ENCODE measurements around the gene BPIFB2. TPM values are rescaled to one million over a fixed set of nuclear protein-coding genes. Genes with fewer than 3 reads are reported as not detected.
"Not testable (repeated sequence)": the region's sequence is repeated elsewhere in the genome, so short reads cannot be mapped to it uniquely, and the experiment has no call there.

The BPIFB2 gene
- total RNA-seq = 54.9 TPM

DNA sequence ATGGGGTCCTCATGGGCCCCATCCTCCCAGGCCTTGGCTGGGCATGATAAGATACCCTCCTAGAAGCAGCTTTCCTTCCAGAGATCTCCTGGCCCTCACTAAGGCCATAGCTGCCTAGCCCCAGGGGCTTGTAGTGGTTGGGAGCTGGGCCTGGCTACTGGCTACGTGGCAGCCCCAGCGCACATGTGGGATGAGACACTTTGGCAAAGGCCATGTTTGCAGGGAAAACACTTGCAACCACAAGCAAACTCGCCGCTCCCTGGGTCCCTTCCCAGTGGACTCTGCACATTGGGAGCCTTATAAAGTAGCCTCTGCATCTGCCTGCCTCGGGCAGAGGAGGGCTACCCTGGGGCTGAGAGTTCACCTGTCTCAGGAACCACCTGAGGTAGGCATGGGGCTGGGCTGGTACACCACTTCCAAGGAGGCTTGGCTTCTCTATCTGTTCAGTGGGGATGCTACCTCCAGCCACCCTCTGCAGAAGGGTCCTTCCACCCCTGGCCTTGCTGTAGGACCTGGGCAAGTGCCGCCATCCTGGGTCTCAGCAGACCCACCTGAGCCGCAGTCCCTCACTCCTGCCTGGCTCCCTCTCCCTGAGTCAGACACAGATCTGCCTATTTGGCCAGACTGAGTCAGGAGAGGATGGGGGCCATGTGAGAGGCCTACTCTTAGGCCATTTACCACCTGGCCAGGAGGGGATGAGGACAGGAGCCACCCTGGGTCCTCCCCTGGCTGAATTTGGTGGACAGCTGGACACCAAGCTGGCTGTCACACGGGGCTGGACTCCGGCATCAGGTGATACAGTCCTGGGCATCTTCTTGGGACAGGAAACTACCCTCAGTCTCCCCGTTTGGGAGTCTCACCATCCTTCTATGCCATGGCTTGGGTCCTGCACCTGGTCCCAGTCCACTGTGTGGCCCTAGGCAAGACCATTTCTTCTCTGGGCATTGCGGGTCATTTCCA lies at the start of gene BPIFB2:
Gene BPIFB2 (plus strand): TSS at position 329 of the 960 bp plus-strand sequence. CDS start 871 bp downstream, outside the sequence.
- DNase-seq = no peak

DNA sequence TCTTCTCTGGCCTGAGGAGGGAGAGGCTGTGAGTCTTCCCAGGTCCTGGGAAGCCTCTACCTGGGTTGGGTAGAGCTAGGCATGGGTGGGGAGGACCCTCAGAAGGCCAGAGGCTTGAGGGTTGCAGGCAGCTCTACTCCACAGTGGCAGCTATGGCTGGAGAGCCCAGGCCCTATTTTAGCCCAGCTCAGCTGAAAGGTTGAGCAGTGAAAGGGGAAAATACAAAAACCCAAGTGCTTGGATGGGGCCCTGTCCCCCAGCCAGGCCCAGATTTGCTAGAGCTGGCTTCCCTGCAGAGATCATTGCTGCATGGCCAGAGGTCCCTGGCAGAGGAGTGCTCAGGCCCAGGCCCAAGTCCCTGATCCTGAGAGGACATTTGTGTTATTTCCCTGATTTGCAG lies 48.9 kb upstream of the BPIFB2 start:
- DNase-seq = no peak

DNA sequence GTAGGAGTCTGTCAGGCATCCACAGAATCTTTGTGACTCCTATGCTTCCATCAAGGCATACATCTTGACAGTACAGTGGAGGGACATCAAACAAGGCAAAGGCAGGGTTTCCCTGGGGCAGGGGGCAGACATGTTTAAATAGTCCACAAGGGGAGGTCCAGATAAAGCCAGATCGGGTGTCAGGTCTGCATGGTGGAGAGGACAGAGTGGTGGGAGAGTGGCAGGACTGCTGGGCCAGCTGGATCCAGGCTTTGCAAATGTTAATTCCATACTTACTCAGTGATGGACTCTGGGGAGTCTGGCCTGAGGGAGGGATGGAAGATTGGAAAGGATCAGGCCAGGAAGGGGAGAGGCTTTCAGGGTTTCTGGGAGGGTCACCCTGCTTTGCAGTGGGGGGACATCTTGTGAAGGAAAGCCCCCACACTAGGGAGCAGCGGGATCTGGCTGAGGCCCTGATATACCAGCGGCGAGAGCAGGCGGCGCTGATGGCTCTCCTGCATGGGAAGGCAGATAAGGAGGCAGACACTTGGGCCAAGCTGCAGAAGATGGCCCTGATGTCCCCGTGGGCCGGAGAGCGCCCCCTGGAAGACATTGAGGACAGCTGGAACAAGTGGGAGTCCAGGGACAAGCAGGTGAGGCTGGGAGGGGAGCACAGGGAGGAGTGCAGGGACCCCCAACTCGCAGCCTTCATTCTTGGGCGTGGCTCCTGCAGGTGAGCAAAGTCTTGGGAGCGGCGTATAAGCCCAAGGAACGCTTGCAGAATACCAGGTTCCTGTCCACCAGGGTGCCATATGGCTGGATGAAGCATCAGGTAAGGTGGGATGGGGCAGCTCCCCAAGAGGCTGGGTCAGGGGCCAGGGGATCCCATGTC lies 47.9 kb upstream of the BPIFB2 start:
- DNase-seq = no peak

DNA sequence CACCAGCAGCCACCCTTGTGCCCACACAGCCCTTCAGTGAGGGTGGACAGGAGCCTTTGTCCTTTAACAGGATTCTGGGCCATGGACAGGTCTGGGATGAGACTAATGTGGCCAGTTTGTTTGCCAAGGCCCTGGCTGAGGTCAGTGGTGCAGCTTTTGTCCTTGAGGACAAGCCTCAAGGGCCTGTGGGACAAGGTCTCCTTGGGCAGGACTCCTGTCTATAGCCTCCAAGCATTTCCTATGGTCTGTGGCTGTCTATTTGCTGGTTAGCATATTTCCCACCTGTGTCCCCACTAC lies 47.3 kb upstream of the BPIFB2 start:
- no peak for DNase-seq

GRCh38 chr20:32960849-32961731 lies 46.4 kb upstream of the BPIFB2 start:
- no peak for DNase-seq

- no peak for DNase-seq
Observed at GRCh38 chr20:32962053-32962452, 45.5 kb upstream of the BPIFB2 start.

GRCh38 chr20:32962646-32963045 lies 44.9 kb upstream of the BPIFB2 start:
- DNase-seq = not testable (repeated sequence)

GRCh38 chr20:32963176-32963575 lies 44.3 kb upstream of the BPIFB2 start:
- no peak for DNase-seq

DNA sequence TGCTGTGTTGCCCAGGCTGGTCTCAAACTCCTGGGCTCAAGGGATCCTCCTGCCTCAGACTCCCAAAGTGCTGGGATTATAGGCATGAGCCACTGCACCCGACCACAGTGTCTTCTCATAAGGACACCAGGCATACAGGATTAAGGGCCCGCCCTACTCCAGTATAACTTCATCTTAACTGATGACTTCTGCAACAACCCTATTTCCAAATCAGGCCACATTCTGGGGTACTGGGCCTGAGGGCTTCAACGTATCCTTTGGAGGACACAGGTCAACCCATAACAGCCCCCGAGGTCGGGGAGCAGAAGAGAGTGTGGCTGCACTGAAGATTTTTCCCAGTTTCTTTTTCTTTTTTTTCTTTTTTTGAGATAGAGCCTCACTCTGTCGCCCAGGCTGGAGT lies 42.9 kb upstream of the BPIFB2 start:
- no peak for DNase-seq

GRCh38 chr20:32965115-32965514 lies 42.4 kb upstream of the BPIFB2 start:
- DNase-seq = no peak

- no peak for DNase-seq
Observed at GRCh38 chr20:32965581-32966373, 41.7 kb upstream of the BPIFB2 start.

- DNase-seq = no peak
Observed at GRCh38 chr20:32966382-32966781, 41.1 kb upstream of the BPIFB2 start.

DNA sequence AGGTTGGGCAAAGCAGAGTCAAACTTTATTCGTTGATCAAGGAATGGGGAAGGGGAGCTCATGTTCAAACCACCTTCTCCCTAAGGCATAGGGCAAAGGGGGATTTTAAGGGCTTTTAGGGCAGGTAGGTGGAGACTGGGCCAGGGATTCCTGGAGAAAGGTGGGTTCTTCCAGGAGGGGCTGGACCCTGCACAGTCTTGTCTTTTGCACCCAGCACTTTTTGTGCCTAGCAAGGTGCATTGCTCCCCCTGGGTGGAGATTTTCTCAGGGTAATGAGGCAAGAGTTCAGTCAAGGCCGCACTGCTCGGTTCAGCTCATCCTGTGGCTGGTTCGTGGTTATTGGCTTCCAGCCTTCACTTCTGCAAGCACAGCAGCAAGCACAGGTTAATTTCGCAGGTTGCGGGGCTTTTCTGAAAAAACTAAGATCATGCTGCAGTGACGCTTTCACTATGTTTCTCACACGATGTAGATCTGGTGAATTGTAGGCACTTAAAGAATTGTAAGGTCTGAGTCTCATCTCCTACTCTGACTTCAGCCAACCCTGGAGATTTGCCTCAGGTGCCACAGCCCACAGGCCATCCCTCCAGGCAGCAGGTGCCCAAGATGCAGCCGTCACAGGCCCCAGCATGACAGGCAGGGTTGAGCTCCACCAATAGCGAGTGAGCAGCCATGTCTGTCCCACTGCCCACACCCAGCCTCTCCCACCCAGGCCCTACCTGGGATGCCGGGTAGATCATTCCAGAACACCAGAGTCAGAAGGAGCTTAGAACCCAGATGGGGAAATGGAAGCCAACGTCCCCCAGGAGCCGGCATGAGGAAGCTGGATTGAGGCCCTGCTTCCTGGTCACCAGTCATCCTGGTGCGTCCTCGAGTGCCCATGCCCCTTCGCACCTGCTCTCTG lies 40.4 kb upstream of the BPIFB2 start:
- no peak for DNase-seq

DNA sequence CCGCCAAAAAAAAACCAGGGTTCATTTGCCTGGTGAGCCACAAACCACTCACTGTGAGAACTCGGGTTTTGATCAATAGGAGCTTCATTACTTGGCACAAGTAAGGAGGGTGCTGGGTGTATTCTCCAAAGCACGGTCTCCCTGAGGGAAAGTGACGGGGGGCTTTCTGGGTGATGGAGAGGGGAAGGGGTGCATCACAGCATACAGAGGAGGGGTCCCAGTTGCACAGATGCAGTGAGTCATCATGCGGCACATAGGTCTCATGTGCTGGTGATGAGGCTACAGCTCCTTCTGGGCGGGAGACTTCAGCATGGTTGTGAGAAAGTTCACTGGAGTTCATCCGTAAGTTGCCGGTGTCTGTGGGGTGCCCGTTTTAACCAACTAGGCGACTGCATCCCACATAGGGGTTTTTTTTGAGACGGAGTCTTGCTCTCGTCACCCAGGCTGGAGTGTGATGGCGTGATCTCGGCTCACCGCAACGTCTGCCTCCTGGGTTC lies 39.5 kb upstream of the BPIFB2 start:
- no peak for DNase-seq

- no peak for DNase-seq
Observed at GRCh38 chr20:32968478-32969241, 38.8 kb upstream of the BPIFB2 start.

DNA sequence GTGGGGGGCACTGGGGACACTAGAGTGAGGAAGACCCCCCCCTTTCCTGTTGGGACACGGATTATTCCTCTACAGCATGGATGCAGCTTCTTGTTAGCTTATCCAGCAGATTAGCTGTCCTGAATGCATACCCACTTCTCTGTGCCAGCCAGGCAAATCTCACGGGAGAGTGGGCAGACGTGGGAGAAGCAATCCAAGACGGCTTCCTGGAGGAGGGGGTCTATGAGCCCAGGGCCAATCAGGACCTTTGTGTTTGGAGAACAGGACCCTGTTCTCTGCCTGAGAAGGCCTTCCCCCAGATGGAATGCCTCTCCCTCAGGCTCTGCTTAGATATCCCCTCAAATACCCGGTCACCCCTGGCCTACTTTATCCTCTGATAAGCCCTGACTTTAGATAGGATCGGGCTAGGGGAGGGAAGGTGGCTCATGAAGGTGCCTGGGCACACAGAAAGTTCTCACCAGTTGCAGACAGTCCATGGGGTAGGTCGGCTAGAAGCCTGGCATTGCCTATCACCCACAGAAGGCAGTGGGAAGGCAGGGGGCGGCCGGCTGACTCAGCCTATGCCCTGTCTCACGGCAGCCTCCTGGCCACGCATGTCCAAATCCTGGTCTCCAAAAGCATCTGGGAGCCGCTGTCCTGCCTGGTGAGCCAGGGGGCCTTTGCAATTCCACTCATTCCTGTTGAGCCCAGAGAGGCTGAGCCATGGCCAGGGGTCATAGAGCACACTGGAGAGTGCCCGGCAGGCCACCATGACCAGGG lies 38.0 kb upstream of the BPIFB2 start:
- no peak for DNase-seq

- no peak for DNase-seq
Observed at GRCh38 chr20:32970115-32970972, 37.2 kb upstream of the BPIFB2 start.

DNA sequence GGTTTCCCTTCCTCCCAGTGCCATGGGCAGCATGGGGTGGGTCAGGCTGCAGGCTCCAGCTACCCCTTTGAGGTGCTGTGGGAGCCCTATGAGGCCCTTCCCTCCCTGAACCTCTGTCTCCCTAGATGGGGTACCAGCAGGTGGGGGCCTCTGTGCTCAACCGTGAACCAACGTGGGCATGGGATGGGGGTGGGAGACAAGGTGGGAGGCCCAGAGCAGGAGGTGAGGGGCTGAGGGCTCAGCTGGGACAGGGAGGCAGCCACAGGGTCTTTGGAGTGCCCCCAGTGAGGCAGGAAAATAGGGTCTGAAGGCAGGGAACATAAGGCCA lies 36.6 kb upstream of the BPIFB2 start:
- DNase-seq = no peak

All from tongue (tissue), 2 donors.